GM23338 (cell line): ENCODE results near the gene GCNT1. TPM values are rescaled to one million over a fixed set of nuclear protein-coding genes. Genes with fewer than 3 reads are reported as not detected.

Experiments used
- ATAC-seq: fragments of 200-7000 bp; cut with Tn5 transposase; 3 replicates; pipeline ENCODE4 v1.9.1; 2020
- DNase-seq: peaks from one replicate; pipeline ENCODE4 v3.0.0-alpha.2; 2015; ENCODE audit warnings: low spot score
- H2AFZ ChIP-seq: fragments of 200-600 bp; sonication (generic); 2 replicates; pipeline ENCODE4 v1.8.0; 2016; ENCODE audit warnings: antibody characterized with exemption, mild to moderate bottlenecking, moderate library complexity
- H3F3A ChIP-seq: fragments of 200-600 bp; sonication (generic); replicated peaks from 2 replicates; pipeline ENCODE4 v1.8.0; 2017; ENCODE audit warnings: antibody characterized with exemption, mixed run types, low read depth
- H3K27ac ChIP-seq: fragments of 200-600 bp; sonication (generic); 2 replicates; pipeline ENCODE4 v1.6.1; 2016; ENCODE audit warnings: low read depth
- H3K27me3 ChIP-seq: fragments of 200-600 bp; sonication (generic); 2 replicates; pipeline ENCODE4 v1.8.0; 2016; ENCODE audit warnings: mild to moderate bottlenecking, mixed run types, moderate library complexity; ENCODE audit not compliant: insufficient read depth
- H3K36me3 ChIP-seq: fragments of 200-600 bp; sonication (generic); 2 replicates; pipeline ENCODE4 v1.8.0; 2016; ENCODE audit warnings: mild to moderate bottlenecking; ENCODE audit not compliant: insufficient read depth
- H3K4me1 ChIP-seq: fragments of 200-600 bp; sonication (generic); 2 replicates; pipeline ENCODE4 v1.8.0; 2016; ENCODE audit warnings: mild to moderate bottlenecking, moderate library complexity; ENCODE audit not compliant: insufficient read depth
- H3K4me2 ChIP-seq: fragments of 200-600 bp; sonication (generic); 2 replicates; pipeline ENCODE4 v1.7.1; 2017; ENCODE audit warnings: mixed run types
- H3K4me3 ChIP-seq: fragments of 200-600 bp; sonication (generic); 2 replicates; pipeline ENCODE4 v1.6.1; 2016; ENCODE audit warnings: mixed run types
- H3K79me2 ChIP-seq: fragments of 200-600 bp; sonication (generic); replicated peaks from 2 replicates; pipeline ENCODE4 v1.8.0; 2017; ENCODE audit warnings: mild to moderate bottlenecking; ENCODE audit not compliant: insufficient read depth
- H3K9me2 ChIP-seq: fragments of 200-600 bp; sonication (generic); 2 replicates; pipeline ENCODE4 v1.8.0; 2017; ENCODE audit not compliant: insufficient read depth
- H4K20me1 ChIP-seq: fragments of 200-600 bp; sonication (generic); replicated peaks from 2 replicates; pipeline ENCODE4 v1.8.0; 2017; ENCODE audit warnings: mild to moderate bottlenecking; ENCODE audit not compliant: insufficient read depth
- H3K27ac Mint-ChIP-seq: 2 replicates; pipeline ENCODE4 v1.8.0; 2020; ENCODE audit warnings: inconsistent platforms, mild to moderate bottlenecking, moderate library complexity, mixed read lengths
- H3K27me3 Mint-ChIP-seq: 3 replicates; pipeline ENCODE4 v1.8.0; 2022; ENCODE audit warnings: low read depth, mild to moderate bottlenecking, moderate library complexity, mixed read lengths, inconsistent platforms; ENCODE audit not compliant: insufficient read depth, poor library complexity
- H3K36me3 Mint-ChIP-seq: 3 replicates; pipeline ENCODE4 v1.8.0; 2021; ENCODE audit warnings: low read depth, mild to moderate bottlenecking, inconsistent platforms, moderate library complexity, mixed read lengths
- H3K4me1 Mint-ChIP-seq: 3 replicates; pipeline ENCODE4 v1.8.0; 2020; ENCODE audit warnings: mild to moderate bottlenecking, inconsistent platforms, mixed read lengths
- H3K4me3 Mint-ChIP-seq: 3 replicates; pipeline ENCODE4 v1.8.0; 2021; ENCODE audit warnings: moderate library complexity, mild to moderate bottlenecking, inconsistent platforms, mixed read lengths
- H3K9me3 Mint-ChIP-seq: 3 replicates; pipeline ENCODE4 v1.8.0; 2020; ENCODE audit warnings: moderate library complexity, mild to moderate bottlenecking, inconsistent platforms, mixed read lengths
- EZH2 ChIP-seq: fragments of 200-600 bp; sonication (generic); IDR thresholded peaks from one replicate; pipeline ENCODE4 v1.8.0; 2017; ENCODE audit warnings: antibody characterized with exemption, mild to moderate bottlenecking, low read depth; ENCODE audit not compliant: unreplicated experiment
- JUNB ChIP-seq: IDR thresholded peaks from one replicate; pipeline ENCODE4 v1.6.1; 2016; ENCODE audit warnings: antibody characterized with exemption; ENCODE audit not compliant: unreplicated experiment
- NANOG ChIP-seq: IDR thresholded peaks from 2 replicates; pipeline ENCODE4 v1.6.1; 2016; ENCODE audit warnings: antibody characterized with exemption, borderline replicate concordance
- POLR2AphosphoS5 ChIP-seq: IDR thresholded peaks from 2 replicates; pipeline ENCODE4 v1.6.1; 2016; ENCODE audit warnings: antibody characterized with exemption, low read depth
- STAT1 ChIP-seq: IDR thresholded peaks from one replicate; pipeline ENCODE4 v1.6.1; 2016; ENCODE audit warnings: antibody characterized with exemption; ENCODE audit not compliant: unreplicated experiment
- ZNF114 ChIP-seq: fragments of 250-450 bp; sonication (Bioruptor Pico); IDR thresholded peaks from 2 replicates; pipeline ENCODE4 v1.5.0; 2020; ENCODE audit warnings: mild to moderate bottlenecking, moderate library complexity
- ZNF331 ChIP-seq: fragments of 250-450 bp; sonication (Bioruptor Pico); IDR thresholded peaks from 2 replicates; pipeline ENCODE4 v1.5.0; 2020; ENCODE audit warnings: low read depth, mild to moderate bottlenecking, moderate library complexity
- polyA plus RNA-seq: library from polyadenylated mRNA; unstranded; fragments of >200 nt; fragmentation: Nextera tagmentation; extraction: Ambion mirVana; gene quantifications from 2 replicates; pipeline ENCODE4 v1.2.1, GENCODE V29; 2016
- total RNA-seq: library from RNA; depleted of rRNA; stranded (reverse); fragments of >200 nt; shearing (Covaris generic); gene quantifications from 2 replicates; pipeline ENCODE4 v1.2.3, GENCODE V29; 2014
- TF ChIP-seq, protein P1 (sequence below), 2 experiments: fragments of 200-600 bp in 1 of 2; sonication (generic) in 1 of 2; conservative IDR thresholded peaks; 2 replicates each; pipeline versions ENCODE4 v1.5.1 to v1.6.1; 2016 to 2017; ENCODE audit warnings: antibody characterized with exemption in 2 of 2, low read depth in 2 of 2, mild to moderate bottlenecking in 2 of 2, moderate library complexity in 1 of 2
- TF ChIP-seq, protein P2 (sequence below): IDR thresholded peaks from 2 replicates; pipeline ENCODE4 v1.6.1; 2016; ENCODE audit warnings: antibody characterized with exemption
- TF ChIP-seq, protein P3 (sequence below): IDR thresholded peaks from one replicate; pipeline ENCODE4 v1.6.1; 2018; ENCODE audit warnings: antibody characterized with exemption; ENCODE audit not compliant: unreplicated experiment
- TF ChIP-seq, protein P4 (sequence below): fragments of 250-450 bp; sonication (Bioruptor Pico); IDR thresholded peaks from 2 replicates; pipeline ENCODE4 v1.5.0; 2020; ENCODE audit warnings: mild to moderate bottlenecking, moderate library complexity

The GCNT1 gene
- total and polyA plus RNA-seq, 2 experiments from 2014 or later = 4.2 to 11.4 TPM

DNA sequence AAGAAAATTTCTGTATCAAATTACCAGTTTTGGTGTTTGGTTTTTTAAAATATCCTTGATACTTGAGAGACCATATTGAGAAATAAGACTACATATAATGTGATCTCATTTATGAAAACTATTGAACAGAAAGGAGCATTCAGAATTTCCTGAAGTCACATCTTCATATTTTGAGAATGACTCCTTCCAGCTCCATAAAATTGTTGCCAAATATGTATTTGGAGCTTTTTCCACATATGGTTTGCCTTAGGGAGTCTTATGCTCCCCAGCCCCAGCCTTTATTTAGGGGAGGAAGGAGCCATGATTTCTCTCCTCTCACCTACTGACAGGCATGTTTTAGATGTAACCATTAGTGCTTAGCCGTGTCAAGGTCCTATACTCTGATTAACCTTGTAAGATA is 51.1 kb downstream of the GCNT1 start (continued):
- no peak for TF ChIP-seq STAT1
- no peak for TF ChIP-seq ZNF114 (CRISPR knock-in tag)
- no peak for TF ChIP-seq ZNF331 (CRISPR knock-in tag)
- TF ChIP-seq, protein P1, sequence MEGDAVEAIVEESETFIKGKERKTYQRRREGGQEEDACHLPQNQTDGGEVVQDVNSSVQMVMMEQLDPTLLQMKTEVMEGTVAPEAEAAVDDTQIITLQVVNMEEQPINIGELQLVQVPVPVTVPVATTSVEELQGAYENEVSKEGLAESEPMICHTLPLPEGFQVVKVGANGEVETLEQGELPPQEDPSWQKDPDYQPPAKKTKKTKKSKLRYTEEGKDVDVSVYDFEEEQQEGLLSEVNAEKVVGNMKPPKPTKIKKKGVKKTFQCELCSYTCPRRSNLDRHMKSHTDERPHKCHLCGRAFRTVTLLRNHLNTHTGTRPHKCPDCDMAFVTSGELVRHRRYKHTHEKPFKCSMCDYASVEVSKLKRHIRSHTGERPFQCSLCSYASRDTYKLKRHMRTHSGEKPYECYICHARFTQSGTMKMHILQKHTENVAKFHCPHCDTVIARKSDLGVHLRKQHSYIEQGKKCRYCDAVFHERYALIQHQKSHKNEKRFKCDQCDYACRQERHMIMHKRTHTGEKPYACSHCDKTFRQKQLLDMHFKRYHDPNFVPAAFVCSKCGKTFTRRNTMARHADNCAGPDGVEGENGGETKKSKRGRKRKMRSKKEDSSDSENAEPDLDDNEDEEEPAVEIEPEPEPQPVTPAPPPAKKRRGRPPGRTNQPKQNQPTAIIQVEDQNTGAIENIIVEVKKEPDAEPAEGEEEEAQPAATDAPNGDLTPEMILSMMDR (conservative IDR thresholded peaks at IDR 0.05; ENCODE audit: low read depth in 2 of 2) = no peak
- TF ChIP-seq, protein P2, sequence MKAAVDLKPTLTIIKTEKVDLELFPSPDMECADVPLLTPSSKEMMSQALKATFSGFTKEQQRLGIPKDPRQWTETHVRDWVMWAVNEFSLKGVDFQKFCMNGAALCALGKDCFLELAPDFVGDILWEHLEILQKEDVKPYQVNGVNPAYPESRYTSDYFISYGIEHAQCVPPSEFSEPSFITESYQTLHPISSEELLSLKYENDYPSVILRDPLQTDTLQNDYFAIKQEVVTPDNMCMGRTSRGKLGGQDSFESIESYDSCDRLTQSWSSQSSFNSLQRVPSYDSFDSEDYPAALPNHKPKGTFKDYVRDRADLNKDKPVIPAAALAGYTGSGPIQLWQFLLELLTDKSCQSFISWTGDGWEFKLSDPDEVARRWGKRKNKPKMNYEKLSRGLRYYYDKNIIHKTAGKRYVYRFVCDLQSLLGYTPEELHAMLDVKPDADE = no peak
- no peak for TF ChIP-seq NANOG
- TF ChIP-seq POLR2AphosphoS5 = no peak

DNA sequence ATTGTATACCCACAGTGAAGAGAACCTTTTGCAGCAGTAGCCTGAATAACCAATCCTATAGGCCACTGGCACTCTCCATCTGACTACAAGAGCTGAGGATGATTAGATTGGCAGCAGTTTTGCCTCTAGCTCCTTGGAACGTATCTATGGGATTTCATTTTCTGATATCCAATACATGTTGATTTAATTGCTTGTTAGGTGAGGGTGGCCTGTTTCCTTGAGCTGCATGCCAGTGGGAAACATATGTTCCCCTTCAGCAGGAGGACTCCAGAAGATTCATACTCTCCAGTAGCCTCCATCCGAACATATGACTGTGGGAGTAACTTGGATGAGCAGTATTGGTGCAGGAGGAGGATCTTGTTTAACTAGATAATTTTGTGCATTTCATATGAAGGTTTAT is 51.5 kb downstream of the GCNT1 start:
- peaks cover 2% of the 10 kb centered on the region for H3K27me3 Mint-ChIP-seq
- H3K27ac Mint-ChIP-seq = no peak overlapping the region
- H3K4me3 Mint-ChIP-seq = no peak overlapping the region
- Histone ChIP-seq H3K9me2 (no peaks in the 10 kb centered on the region), H3K4me3 (no peak overlapping the region), H3K27ac (no peak overlapping the region), H4K20me1 (no peaks in the 10 kb centered on the region), H3K4me1 (no peaks in the 10 kb centered on the region), H3K27me3 (no peaks in the 10 kb centered on the region), H3F3A (no peaks in the 10 kb centered on the region), H2AFZ (no peak overlapping the region; the same call in 1 of the 2 replicates), H3K79me2 (no peaks in the 10 kb centered on the region), H3K36me3 (no peaks in the 10 kb centered on the region), H3K4me2 (no peak overlapping the region)
- peaks cover 6% of the 10 kb centered on the region; the same call in 2 of the 3 replicates for H3K36me3 Mint-ChIP-seq
- no peaks in the 10 kb centered on the region for H3K4me1 Mint-ChIP-seq
- DNase-seq = no peak
- ATAC-seq = no peak
- H3K9me3 Mint-ChIP-seq = peaks cover 5% of the 10 kb centered on the region; the same call in 1 of the 3 replicates
- TF ChIP-seq ZNF114 (CRISPR knock-in tag) = no peak
- TF ChIP-seq, protein P3, sequence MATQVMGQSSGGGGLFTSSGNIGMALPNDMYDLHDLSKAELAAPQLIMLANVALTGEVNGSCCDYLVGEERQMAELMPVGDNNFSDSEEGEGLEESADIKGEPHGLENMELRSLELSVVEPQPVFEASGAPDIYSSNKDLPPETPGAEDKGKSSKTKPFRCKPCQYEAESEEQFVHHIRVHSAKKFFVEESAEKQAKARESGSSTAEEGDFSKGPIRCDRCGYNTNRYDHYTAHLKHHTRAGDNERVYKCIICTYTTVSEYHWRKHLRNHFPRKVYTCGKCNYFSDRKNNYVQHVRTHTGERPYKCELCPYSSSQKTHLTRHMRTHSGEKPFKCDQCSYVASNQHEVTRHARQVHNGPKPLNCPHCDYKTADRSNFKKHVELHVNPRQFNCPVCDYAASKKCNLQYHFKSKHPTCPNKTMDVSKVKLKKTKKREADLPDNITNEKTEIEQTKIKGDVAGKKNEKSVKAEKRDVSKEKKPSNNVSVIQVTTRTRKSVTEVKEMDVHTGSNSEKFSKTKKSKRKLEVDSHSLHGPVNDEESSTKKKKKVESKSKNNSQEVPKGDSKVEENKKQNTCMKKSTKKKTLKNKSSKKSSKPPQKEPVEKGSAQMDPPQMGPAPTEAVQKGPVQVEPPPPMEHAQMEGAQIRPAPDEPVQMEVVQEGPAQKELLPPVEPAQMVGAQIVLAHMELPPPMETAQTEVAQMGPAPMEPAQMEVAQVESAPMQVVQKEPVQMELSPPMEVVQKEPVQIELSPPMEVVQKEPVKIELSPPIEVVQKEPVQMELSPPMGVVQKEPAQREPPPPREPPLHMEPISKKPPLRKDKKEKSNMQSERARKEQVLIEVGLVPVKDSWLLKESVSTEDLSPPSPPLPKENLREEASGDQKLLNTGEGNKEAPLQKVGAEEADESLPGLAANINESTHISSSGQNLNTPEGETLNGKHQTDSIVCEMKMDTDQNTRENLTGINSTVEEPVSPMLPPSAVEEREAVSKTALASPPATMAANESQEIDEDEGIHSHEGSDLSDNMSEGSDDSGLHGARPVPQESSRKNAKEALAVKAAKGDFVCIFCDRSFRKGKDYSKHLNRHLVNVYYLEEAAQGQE = no peak
- TF ChIP-seq EZH2 = no peak
- TF ChIP-seq, protein P4, sequence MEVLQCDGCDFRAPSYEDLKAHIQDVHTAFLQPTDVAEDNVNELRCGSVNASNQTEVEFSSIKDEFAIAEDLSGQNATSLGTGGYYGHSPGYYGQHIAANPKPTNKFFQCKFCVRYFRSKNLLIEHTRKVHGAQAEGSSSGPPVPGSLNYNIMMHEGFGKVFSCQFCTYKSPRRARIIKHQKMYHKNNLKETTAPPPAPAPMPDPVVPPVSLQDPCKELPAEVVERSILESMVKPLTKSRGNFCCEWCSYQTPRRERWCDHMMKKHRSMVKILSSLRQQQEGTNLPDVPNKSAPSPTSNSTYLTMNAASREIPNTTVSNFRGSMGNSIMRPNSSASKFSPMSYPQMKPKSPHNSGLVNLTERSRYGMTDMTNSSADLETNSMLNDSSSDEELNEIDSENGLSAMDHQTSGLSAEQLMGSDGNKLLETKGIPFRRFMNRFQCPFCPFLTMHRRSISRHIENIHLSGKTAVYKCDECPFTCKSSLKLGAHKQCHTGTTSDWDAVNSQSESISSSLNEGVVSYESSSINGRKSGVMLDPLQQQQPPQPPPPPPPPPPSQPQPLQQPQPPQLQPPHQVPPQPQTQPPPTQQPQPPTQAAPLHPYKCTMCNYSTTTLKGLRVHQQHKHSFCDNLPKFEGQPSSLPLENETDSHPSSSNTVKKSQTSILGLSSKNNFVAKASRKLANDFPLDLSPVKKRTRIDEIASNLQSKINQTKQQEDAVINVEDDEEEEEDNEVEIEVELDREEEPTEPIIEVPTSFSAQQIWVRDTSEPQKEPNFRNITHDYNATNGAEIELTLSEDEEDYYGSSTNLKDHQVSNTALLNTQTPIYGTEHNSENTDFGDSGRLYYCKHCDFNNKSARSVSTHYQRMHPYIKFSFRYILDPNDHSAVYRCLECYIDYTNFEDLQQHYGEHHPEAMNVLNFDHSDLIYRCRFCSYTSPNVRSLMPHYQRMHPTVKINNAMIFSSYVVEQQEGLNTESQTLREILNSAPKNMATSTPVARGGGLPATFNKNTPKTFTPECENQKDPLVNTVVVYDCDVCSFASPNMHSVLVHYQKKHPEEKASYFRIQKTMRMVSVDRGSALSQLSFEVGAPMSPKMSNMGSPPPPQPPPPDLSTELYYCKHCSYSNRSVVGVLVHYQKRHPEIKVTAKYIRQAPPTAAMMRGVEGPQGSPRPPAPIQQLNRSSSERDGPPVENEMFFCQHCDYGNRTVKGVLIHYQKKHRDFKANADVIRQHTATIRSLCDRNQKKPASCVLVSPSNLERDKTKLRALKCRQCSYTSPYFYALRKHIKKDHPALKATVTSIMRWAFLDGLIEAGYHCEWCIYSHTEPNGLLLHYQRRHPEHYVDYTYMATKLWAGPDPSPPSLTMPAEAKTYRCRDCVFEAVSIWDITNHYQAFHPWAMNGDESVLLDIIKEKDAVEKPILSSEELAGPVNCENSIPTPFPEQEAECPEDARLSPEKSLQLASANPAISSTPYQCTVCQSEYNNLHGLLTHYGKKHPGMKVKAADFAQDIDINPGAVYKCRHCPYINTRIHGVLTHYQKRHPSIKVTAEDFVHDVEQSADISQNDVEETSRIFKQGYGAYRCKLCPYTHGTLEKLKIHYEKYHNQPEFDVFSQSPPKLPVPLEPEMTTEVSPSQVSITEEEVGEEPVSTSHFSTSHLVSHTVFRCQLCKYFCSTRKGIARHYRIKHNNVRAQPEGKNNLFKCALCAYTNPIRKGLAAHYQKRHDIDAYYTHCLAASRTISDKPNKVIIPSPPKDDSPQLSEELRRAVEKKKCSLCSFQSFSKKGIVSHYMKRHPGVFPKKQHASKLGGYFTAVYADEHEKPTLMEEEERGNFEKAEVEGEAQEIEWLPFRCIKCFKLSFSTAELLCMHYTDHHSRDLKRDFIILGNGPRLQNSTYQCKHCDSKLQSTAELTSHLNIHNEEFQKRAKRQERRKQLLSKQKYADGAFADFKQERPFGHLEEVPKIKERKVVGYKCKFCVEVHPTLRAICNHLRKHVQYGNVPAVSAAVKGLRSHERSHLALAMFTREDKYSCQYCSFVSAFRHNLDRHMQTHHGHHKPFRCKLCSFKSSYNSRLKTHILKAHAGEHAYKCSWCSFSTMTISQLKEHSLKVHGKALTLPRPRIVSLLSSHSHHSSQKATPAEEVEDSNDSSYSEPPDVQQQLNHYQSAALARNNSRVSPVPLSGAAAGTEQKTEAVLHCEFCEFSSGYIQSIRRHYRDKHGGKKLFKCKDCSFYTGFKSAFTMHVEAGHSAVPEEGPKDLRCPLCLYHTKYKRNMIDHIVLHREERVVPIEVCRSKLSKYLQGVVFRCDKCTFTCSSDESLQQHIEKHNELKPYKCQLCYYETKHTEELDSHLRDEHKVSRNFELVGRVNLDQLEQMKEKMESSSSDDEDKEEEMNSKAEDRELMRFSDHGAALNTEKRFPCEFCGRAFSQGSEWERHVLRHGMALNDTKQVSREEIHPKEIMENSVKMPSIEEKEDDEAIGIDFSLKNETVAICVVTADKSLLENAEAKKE (CRISPR knock-in tag) = no peak
- TF ChIP-seq POLR2AphosphoS5 = no peak
- TF ChIP-seq NANOG = no peak
- TF ChIP-seq STAT1 = no peak
- TF ChIP-seq, protein P2 = no peak
- no peak for TF ChIP-seq JUNB
